ENCODE measurements around the gene DHRSX.
"Not testable (repeated sequence)": the region's sequence is repeated elsewhere in the genome, so short reads cannot be mapped to it uniquely, and the experiment has no call there.

DHRSX gene

GRCh38 chrX:2383735-2384134 lies 117.0 kb downstream of the DHRSX start:
- Mint-ChIP-seq H3K9me3 (ENCODE audit: low read depth) (no peaks in the 10 kb centered on the region), H3K27ac (no peak overlapping the region), H3K27me3 (no peaks in the 10 kb centered on the region), H3K36me3 (peaks cover 4% of the 10 kb centered on the region), H3K4me3 (no peak overlapping the region), H3K4me1 (ENCODE audit: low read depth) (no peaks in the 10 kb centered on the region)

GRCh38 chrX:2383144-2383543 lies 117.6 kb downstream of the DHRSX start:
- no peaks in the 10 kb centered on the region for H3K4me1 Mint-ChIP-seq (ENCODE audit: low read depth)
- no peak overlapping the region for H3K27ac Mint-ChIP-seq
- H3K4me3 Mint-ChIP-seq, result no peak overlapping the region
- H3K9me3 Mint-ChIP-seq (ENCODE audit: low read depth), result no peaks in the 10 kb centered on the region
- peaks cover 4% of the 10 kb centered on the region for H3K36me3 Mint-ChIP-seq
- no peaks in the 10 kb centered on the region for H3K27me3 Mint-ChIP-seq

GRCh38 chrX:2382433-2383048 lies 118.2 kb downstream of the DHRSX start:
- not testable (repeated sequence) for H3K27ac Mint-ChIP-seq; H3K9me3 Mint-ChIP-seq (ENCODE audit: low read depth); H3K4me1 Mint-ChIP-seq (ENCODE audit: low read depth); H3K36me3 Mint-ChIP-seq; H3K27me3 Mint-ChIP-seq; H3K4me3 Mint-ChIP-seq

DNA sequence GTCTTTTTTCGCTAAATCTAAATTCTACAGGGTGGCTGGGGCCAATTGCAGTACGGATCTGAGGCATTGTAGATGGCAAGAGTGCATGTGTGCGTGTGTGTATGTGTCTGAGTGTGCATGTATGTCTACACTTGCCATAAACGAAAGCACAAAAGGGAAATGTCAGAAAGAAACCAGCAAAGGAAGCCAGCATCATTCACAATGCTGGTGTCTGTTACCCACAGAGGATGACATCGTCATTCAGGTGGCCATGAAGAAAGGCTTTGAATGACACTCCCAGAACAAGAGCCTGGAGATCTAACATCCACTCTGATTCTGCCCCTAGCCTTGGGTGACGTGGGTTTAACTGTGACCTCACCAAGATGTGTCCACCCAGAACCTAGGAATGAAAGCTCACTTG lies 124.6 kb downstream of the DHRSX start:
- H3K36me3 Mint-ChIP-seq, result peaks cover 18% of the 10 kb centered on the region

GRCh38 chrX:2374086-2374485 lies 126.7 kb downstream of the DHRSX start:
- H3K27me3 Mint-ChIP-seq, result no peaks in the 10 kb centered on the region
- no peak overlapping the region for H3K4me3 Mint-ChIP-seq
- peaks cover 3% of the 10 kb centered on the region for H3K4me1 Mint-ChIP-seq (ENCODE audit: low read depth)
- no peak overlapping the region for H3K27ac Mint-ChIP-seq
- no peaks in the 10 kb centered on the region for H3K9me3 Mint-ChIP-seq (ENCODE audit: low read depth)
- peaks cover 23% of the 10 kb centered on the region for H3K36me3 Mint-ChIP-seq

More for the DNA sequence above, 124.6 kb downstream of the DHRSX start:
- Mint-ChIP-seq H3K27ac (no peak overlapping the region), H3K27me3 (no peaks in the 10 kb centered on the region), H3K4me1 (ENCODE audit: low read depth) (peaks cover 3% of the 10 kb centered on the region), H3K4me3 (no peak overlapping the region), H3K9me3 (ENCODE audit: low read depth) (no peaks in the 10 kb centered on the region)

DNA sequence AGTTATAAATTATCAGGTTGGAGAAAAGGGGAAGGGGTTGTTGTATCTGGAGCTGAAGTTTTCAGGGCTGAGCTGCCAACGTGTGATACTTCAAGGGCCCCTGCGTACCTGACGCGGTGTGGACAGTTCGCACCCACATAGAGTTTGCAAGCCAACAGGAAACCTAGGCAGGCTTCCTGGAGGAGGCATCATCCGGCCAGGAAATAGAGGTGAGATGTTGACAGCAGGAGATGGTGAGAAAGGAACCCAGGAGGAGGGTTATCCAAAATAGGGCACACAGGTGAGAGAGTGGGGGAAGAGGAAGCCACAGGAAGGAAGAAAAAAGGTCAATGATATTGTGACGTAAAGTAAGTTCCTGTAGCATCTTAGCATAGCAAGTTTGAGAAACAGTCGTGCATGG lies 127.2 kb downstream of the DHRSX start:
- H3K9me3 Mint-ChIP-seq (ENCODE audit: low read depth), result no peaks in the 10 kb centered on the region
- no peak overlapping the region for H3K27ac Mint-ChIP-seq
- no peaks in the 10 kb centered on the region for H3K27me3 Mint-ChIP-seq
- peaks cover 3% of the 10 kb centered on the region for H3K4me1 Mint-ChIP-seq (ENCODE audit: low read depth)
- peaks cover 22% of the 10 kb centered on the region for H3K36me3 Mint-ChIP-seq
- H3K4me3 Mint-ChIP-seq, result no peak overlapping the region

GRCh38 chrX:2371026-2371711 lies 129.6 kb downstream of the DHRSX start:
- H3K36me3 Mint-ChIP-seq, result peaks cover 19% of the 10 kb centered on the region
- no peak overlapping the region for H3K27ac Mint-ChIP-seq
- H3K4me1 Mint-ChIP-seq (ENCODE audit: low read depth), result peaks cover 3% of the 10 kb centered on the region
- H3K9me3 Mint-ChIP-seq (ENCODE audit: low read depth), result no peaks in the 10 kb centered on the region
- no peak overlapping the region for H3K4me3 Mint-ChIP-seq
- no peaks in the 10 kb centered on the region for H3K27me3 Mint-ChIP-seq

- Mint-ChIP-seq H3K9me3 (ENCODE audit: low read depth) (no peaks in the 10 kb centered on the region), H3K4me3 (no peak overlapping the region), H3K27ac (no peak overlapping the region), H3K27me3 (no peaks in the 10 kb centered on the region), H3K36me3 (peaks cover 21% of the 10 kb centered on the region), H3K4me1 (ENCODE audit: low read depth) (peaks cover 3% of the 10 kb centered on the region)
These were observed 130.3 kb downstream of the DHRSX start for GRCh38 chrX:2370456-2370855.

GRCh38 chrX:2369206-2369605 lies 131.6 kb downstream of the DHRSX start:
- Mint-ChIP-seq H3K9me3 (ENCODE audit: low read depth) (no peaks in the 10 kb centered on the region), H3K27ac (no peak overlapping the region), H3K36me3 (peaks cover 21% of the 10 kb centered on the region), H3K4me1 (ENCODE audit: low read depth) (peaks cover 3% of the 10 kb centered on the region), H3K4me3 (no peak overlapping the region), H3K27me3 (no peaks in the 10 kb centered on the region)

- H3K27ac Mint-ChIP-seq, result no peak overlapping the region
- peaks cover 4% of the 10 kb centered on the region for H3K4me1 Mint-ChIP-seq (ENCODE audit: low read depth)
- no peak overlapping the region for H3K4me3 Mint-ChIP-seq
- H3K27me3 Mint-ChIP-seq, result no peaks in the 10 kb centered on the region
- H3K9me3 Mint-ChIP-seq (ENCODE audit: low read depth), result peaks cover 6% of the 10 kb centered on the region
- peaks cover 28% of the 10 kb centered on the region for H3K36me3 Mint-ChIP-seq
These were observed 140.0 kb downstream of the DHRSX start for GRCh38 chrX:2360731-2361130.

GRCh38 chrX:2359522-2359921 lies 141.3 kb downstream of the DHRSX start:
- H3K4me3 Mint-ChIP-seq; H3K4me1 Mint-ChIP-seq (ENCODE audit: low read depth); H3K27ac Mint-ChIP-seq; H3K27me3 Mint-ChIP-seq; H3K9me3 Mint-ChIP-seq (ENCODE audit: low read depth): not testable (repeated sequence)
- H3K36me3 Mint-ChIP-seq, result peaks cover 32% of the 10 kb centered on the region

GRCh38 chrX:2351999-2352995 lies 148.5 kb downstream of the DHRSX start:
- Mint-ChIP-seq H3K4me3 (no peak overlapping the region), H3K27ac (no peak overlapping the region), H3K36me3 (peaks cover 28% of the 10 kb centered on the region), H3K9me3 (ENCODE audit: low read depth) (no peaks in the 10 kb centered on the region), H3K4me1 (ENCODE audit: low read depth) (peaks cover 1% of the 10 kb centered on the region), H3K27me3 (no peaks in the 10 kb centered on the region)

DNA sequence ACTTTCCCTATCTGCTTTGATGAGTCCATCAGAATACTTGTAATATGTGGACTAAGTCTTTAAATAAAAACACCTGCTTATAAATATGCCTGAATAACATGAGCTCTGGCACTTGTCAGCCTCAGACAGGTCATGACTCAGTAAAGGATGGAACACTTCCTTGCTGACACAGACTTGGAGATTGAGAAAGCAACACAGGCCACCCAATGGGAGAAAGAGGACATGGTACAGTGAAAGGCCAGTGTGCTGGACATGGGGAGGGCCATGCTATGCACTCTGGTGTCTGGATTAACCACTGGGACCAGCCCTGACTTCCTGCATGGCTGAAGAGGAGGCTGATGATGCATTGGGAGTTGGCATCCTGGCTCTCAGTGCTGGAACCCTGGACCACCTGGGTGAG lies 149.5 kb downstream of the DHRSX start:
- no peak overlapping the region for H3K4me3 Mint-ChIP-seq
- no peaks in the 10 kb centered on the region for H3K4me1 Mint-ChIP-seq (ENCODE audit: low read depth)
- H3K27ac Mint-ChIP-seq, result no peak overlapping the region
- no peaks in the 10 kb centered on the region for H3K9me3 Mint-ChIP-seq (ENCODE audit: low read depth)
- H3K27me3 Mint-ChIP-seq, result no peaks in the 10 kb centered on the region
- H3K36me3 Mint-ChIP-seq, result peaks cover 35% of the 10 kb centered on the region

GRCh38 chrX:2350703-2351102 lies 150.1 kb downstream of the DHRSX start:
- not testable (repeated sequence) for H3K27me3 Mint-ChIP-seq; H3K4me1 Mint-ChIP-seq (ENCODE audit: low read depth); H3K4me3 Mint-ChIP-seq; H3K9me3 Mint-ChIP-seq (ENCODE audit: low read depth); H3K27ac Mint-ChIP-seq
- peaks cover 41% of the 10 kb centered on the region for H3K36me3 Mint-ChIP-seq

DNA sequence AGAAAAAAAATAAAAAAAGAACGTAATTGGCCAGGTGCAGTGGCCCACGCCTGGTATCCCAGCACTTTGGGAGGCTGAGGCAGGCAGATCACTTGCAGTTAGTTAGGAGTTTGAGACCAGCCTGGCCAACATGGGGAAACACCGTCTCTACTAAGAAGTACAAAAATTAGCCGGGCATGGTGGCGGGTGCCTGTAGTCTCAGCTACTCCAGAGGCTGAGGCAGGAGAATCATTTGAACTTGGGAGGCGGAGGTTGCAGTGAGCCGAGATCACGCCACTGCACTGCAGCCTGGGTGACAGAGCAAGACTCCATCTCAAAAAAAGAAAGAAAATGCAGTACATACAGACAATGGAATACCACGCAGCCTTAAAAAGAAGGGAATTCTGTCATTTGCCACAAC lies 150.7 kb downstream of the DHRSX start:
- H3K27me3 Mint-ChIP-seq; H3K27ac Mint-ChIP-seq; H3K4me1 Mint-ChIP-seq (ENCODE audit: low read depth); H3K4me3 Mint-ChIP-seq; H3K9me3 Mint-ChIP-seq (ENCODE audit: low read depth): not testable (repeated sequence)
- peaks cover 46% of the 10 kb centered on the region for H3K36me3 Mint-ChIP-seq
